A549 (cell line): ENCODE measurements around the gene AKAP11. TPM values are rescaled to one million over a fixed set of nuclear protein-coding genes. Genes with fewer than 3 reads are reported as not detected.

Experiments used
- ATAC-seq, 2 experiments: fragments of 200-7000 bp in 1 of 2; fragments of >200 bp in 1 of 2; cut with Nextera tagmentation in 1 of 2; cut with Tn5 transposase in 1 of 2; 3 replicates each; pipeline versions ENCODE4 v1.8.0 to v1.9.1; 2018 to 2020; ENCODE audit warnings: mild to moderate bottlenecking in 1 of 2, moderate library complexity in 1 of 2
- CTCF ChIA-PET: fragments of 300-600 bp; sonication (Branson Sonifier 250); formaldehyde crosslinking; extraction: SDS; loops from one replicate; lab custom pipeline; 2021; ENCODE audit warnings: antibody characterized with exemption, inconsistent platforms; lab: Yijun Ruan, JAX
- POLR2A ChIA-PET: fragments of 350-600 bp; formaldehyde crosslinking; extraction: SDS; loops from one replicate; lab custom pipeline; 2021; ENCODE audit warnings: antibody characterized with exemption, inconsistent platforms; lab: Yijun Ruan, JAX
- DNase-seq, 2 experiments: peaks; one replicate each; pipeline versions ENCODE4 v3.0.0 to v3.0.0-alpha.2; 2011 to 2016; ENCODE audit warnings: low read depth in 1 of 2, low spot score in 1 of 2
- FAIRE-seq: peaks from 2 replicates; lab custom pipeline; 2011; peaks lifted over from hg19 to GRCh38; lab: Jason Lieb, UNC
- H3K27ac ChIP-seq, 2 experiments: fragments of >200 bp; sonication (Bioruptor Twin); formaldehyde crosslinking; 3 replicates each; pipeline ENCODE4 v1.5.1; 2016 to 2017
- H3K4me1 ChIP-seq: fragments of >200 bp; sonication (Bioruptor Twin); formaldehyde crosslinking; 3 replicates; pipeline ENCODE4 v1.6.1; 2016
- H3K4me2 ChIP-seq: fragments of >200 bp; sonication (Bioruptor Twin); formaldehyde crosslinking; 3 replicates; pipeline ENCODE4 v1.6.1; 2016
- H3K4me3 ChIP-seq: fragments of >200 bp; sonication (Bioruptor Twin); formaldehyde crosslinking; 3 replicates; pipeline ENCODE4 v1.5.1; 2016
- H3K9me3 ChIP-seq: fragments of >200 bp; sonication (Bioruptor Twin); formaldehyde crosslinking; 3 replicates; pipeline ENCODE4 v1.6.1; 2016
- BHLHE40 ChIP-seq: IDR thresholded peaks from 2 replicates; pipeline ENCODE4 v1.6.1; 2012; ENCODE audit warnings: low read depth, low read length, inconsistent platforms
- CEBPB ChIP-seq, 2 experiments: fragments of >200 bp in 1 of 2; sonication (Bioruptor Twin) in 1 of 2; formaldehyde crosslinking in 1 of 2; IDR thresholded peaks; 2 replicates each; pipeline ENCODE4 v1.6.1; 2012 to 2016
- EHMT2 ChIP-seq: fragments of 200-600 bp; sonication (generic); IDR thresholded peaks from 2 replicates; pipeline ENCODE4 v1.6.1; 2016; ENCODE audit warnings: antibody characterized with exemption, low read depth, mild to moderate bottlenecking, moderate library complexity
- FOXS1 ChIP-seq: fragments of 250-450 bp; sonication (Bioruptor Pico); IDR thresholded peaks from 2 replicates; pipeline ENCODE4 v1.5.0; 2020; ENCODE audit warnings: mild to moderate bottlenecking, moderate library complexity
- GATA3 ChIP-seq: IDR thresholded peaks from 2 replicates; pipeline ENCODE4 v1.6.1; 2012; ENCODE audit warnings: borderline replicate concordance
- HOXA7 ChIP-seq: fragments of 250-450 bp; sonication (Bioruptor Pico); IDR thresholded peaks from 2 replicates; pipeline ENCODE4 v1.5.0; 2020; ENCODE audit warnings: mild to moderate bottlenecking, moderate library complexity
- KDM1A ChIP-seq: fragments of 200-600 bp; sonication (generic); IDR thresholded peaks from 2 replicates; pipeline ENCODE4 v1.6.1; 2016; ENCODE audit warnings: low read depth, mild to moderate bottlenecking
- MAFK ChIP-seq: fragments of 450-650 bp; IDR thresholded peaks from 2 replicates; pipeline ENCODE4 v1.6.1; 2014; ENCODE audit not compliant: partially characterized antibody
- NR3C1 ChIP-seq: fragments of >200 bp; sonication (Bioruptor Twin); formaldehyde crosslinking; IDR thresholded peaks from 3 replicates; pipeline ENCODE4 v1.6.1; 2017
- PHF8 ChIP-seq: fragments of 200-600 bp; sonication (generic); IDR thresholded peaks from 2 replicates; pipeline ENCODE4 v1.6.1; 2016; ENCODE audit warnings: low read depth, mild to moderate bottlenecking, antibody characterized with exemption, moderate library complexity, borderline replicate concordance
- RAD21 ChIP-seq, 2 experiments: fragments of >200 bp in 1 of 2; sonication (Bioruptor Twin) in 1 of 2; formaldehyde crosslinking in 1 of 2; IDR thresholded peaks in 1 of 2; conservative IDR thresholded peaks in 1 of 2; 2 replicates in 1 of 2; 3 replicates in 1 of 2; pipeline ENCODE4 v1.6.1; 2012 to 2018; ENCODE audit warnings: inconsistent platforms in 1 of 2
- RCOR1 ChIP-seq: fragments of 150-350 bp; IDR thresholded peaks from 2 replicates; pipeline ENCODE4 v1.6.1; 2014; ENCODE audit warnings: antibody characterized with exemption, low read length, low read depth
- TP53 ChIP-seq: fragments of 250-450 bp; sonication (Bioruptor Pico); IDR thresholded peaks from 2 replicates; pipeline ENCODE4 v1.5.0; 2021; ENCODE audit warnings: mild to moderate bottlenecking, moderate library complexity
- polyA plus RNA-seq, 4 experiments: library from polyadenylated mRNA; depleted of rRNA in 3 of 4; stranded (reverse); fragments of >200 nt; fragmentation: RNase III in 1 of 4; extraction: RNeasy Plus Mini Kit Qiagen cat#74134 plus additional on column Dnase treatment in 1 of 4; gene quantifications; 2 replicates in 3 of 4; 3 replicates in 1 of 4; pipeline ENCODE4 v1.2.3, GENCODE V29; 2011 to 2017
- TF ChIP-seq, protein P1 (sequence below): IDR thresholded peaks from 2 replicates; pipeline ENCODE4 v1.6.1; 2012
- TF ChIP-seq, protein P2 (sequence below): fragments of >200 bp; sonication (Bioruptor Twin); formaldehyde crosslinking; IDR thresholded peaks from 3 replicates; pipeline ENCODE4 v1.5.1; 2016
- TF ChIP-seq, protein P3 (sequence below): IDR thresholded peaks from 2 replicates; pipeline ENCODE4 v1.6.1; 2012
- TF ChIP-seq, protein P4 (sequence below): fragments of 150-350 bp; IDR thresholded peaks from 2 replicates; pipeline ENCODE4 v1.6.1; 2014; ENCODE audit warnings: low read depth, mild to moderate bottlenecking, low read length

AKAP11 gene
- polyA plus RNA-seq, 2 of the 4 experiments (the other 2 are of a cell fraction) = 7.2 to 21.3 TPM

DNA sequence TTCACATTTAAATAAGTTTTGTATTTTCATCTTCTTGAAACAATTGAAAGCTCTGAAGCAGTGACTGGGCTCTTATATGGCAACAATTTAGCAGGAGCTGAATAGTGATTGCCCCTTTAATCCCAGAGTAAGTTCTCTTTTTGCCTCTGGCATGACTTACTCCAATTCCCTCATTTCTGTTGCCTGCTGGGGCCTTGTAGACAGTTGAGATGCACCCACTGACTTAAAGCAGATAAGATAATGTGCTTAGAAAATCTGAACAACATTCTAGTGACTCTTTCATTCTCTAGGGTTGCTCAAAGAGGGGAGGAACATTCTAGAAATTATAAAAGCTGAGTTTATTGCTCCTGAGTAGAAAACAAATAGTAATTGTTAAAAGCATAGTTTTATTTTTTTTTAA lies 52.8 kb downstream of the AKAP11 start:
- ChIA-PET CTCF (interaction anchor here (0.9 kb wide), 1 partner anchor 9 kb away, joined by 4 read pairs; no protein-coding TSS in a partner anchor), POLR2A (no interaction called here)
- Histone ChIP-seq H3K4me2 (no peak overlapping the region), H3K4me3 (no peak overlapping the region), H3K9me3 (no peaks in the 10 kb centered on the region), H3K4me1 (peaks cover 13% of the 10 kb centered on the region; the same call in 2 of the 3 replicates), H3K27ac (no peak overlapping the region)
- DNase-seq = no peak
- TF ChIP-seq KDM1A (no peak), NR3C1 (no peak), TP53 (CRISPR knock-in tag) (no peak), PHF8 (no peak), MAFK (no peak), RAD21 (conservative IDR thresholded peaks at IDR 0.05 in 1 of 2, IDR thresholded peaks at IDR 0.05 in 1 of 2) (no peak), CEBPB (IDR thresholded peaks at IDR 0.05) (no peak), EHMT2 (no peak)
- TF ChIP-seq, protein P1, sequence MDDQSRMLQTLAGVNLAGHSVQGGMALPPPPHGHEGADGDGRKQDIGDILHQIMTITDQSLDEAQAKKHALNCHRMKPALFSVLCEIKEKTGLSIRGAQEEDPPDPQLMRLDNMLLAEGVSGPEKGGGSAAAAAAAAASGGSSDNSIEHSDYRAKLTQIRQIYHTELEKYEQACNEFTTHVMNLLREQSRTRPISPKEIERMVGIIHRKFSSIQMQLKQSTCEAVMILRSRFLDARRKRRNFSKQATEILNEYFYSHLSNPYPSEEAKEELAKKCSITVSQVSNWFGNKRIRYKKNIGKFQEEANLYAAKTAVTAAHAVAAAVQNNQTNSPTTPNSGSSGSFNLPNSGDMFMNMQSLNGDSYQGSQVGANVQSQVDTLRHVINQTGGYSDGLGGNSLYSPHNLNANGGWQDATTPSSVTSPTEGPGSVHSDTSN = no peak
- TF ChIP-seq, protein P2, sequence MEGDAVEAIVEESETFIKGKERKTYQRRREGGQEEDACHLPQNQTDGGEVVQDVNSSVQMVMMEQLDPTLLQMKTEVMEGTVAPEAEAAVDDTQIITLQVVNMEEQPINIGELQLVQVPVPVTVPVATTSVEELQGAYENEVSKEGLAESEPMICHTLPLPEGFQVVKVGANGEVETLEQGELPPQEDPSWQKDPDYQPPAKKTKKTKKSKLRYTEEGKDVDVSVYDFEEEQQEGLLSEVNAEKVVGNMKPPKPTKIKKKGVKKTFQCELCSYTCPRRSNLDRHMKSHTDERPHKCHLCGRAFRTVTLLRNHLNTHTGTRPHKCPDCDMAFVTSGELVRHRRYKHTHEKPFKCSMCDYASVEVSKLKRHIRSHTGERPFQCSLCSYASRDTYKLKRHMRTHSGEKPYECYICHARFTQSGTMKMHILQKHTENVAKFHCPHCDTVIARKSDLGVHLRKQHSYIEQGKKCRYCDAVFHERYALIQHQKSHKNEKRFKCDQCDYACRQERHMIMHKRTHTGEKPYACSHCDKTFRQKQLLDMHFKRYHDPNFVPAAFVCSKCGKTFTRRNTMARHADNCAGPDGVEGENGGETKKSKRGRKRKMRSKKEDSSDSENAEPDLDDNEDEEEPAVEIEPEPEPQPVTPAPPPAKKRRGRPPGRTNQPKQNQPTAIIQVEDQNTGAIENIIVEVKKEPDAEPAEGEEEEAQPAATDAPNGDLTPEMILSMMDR = no peak
- TF ChIP-seq, protein P3, sequence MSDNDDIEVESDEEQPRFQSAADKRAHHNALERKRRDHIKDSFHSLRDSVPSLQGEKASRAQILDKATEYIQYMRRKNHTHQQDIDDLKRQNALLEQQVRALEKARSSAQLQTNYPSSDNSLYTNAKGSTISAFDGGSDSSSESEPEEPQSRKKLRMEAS = no peak
- TF ChIP-seq, protein P4, sequence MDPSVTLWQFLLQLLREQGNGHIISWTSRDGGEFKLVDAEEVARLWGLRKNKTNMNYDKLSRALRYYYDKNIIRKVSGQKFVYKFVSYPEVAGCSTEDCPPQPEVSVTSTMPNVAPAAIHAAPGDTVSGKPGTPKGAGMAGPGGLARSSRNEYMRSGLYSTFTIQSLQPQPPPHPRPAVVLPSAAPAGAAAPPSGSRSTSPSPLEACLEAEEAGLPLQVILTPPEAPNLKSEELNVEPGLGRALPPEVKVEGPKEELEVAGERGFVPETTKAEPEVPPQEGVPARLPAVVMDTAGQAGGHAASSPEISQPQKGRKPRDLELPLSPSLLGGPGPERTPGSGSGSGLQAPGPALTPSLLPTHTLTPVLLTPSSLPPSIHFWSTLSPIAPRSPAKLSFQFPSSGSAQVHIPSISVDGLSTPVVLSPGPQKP = no peak
- no peak for FAIRE-seq
- ATAC-seq = no peak

DNA sequence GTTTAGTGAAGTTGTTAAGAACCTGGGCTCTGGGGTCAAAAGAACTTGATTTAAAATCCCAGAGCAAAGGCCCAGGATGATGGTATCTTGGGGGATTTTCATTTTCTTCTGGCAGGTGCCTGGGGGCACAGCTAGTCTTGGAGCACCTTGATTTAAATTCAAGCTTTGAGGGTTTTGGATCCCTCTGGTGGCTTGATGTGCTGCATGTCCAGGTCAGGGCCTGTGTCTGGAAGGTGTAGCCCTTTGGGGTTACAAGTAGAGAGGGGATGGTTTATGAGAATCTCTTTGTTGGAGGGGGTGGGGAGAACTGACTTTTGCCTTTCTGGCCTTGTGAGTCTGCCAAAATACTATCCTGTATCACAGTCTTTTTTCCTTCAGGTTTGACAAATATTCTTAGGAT lies 55.8 kb downstream of the AKAP11 start:
- ChIA-PET CTCF (no interaction called here), POLR2A (no interaction called here)
- H3K4me3 ChIP-seq = no peak overlapping the region
- ATAC-seq (no peak; a peak in 1 of 6 replicates), DNase-seq (no peak), FAIRE-seq (no peak)
- no peak overlapping the region for H3K4me2 ChIP-seq
- TF ChIP-seq, protein P1 = no peak
- TF ChIP-seq HOXA7 (no peak), KDM1A (no peak)
- peaks cover 5% of the 10 kb centered on the region; the same call in 2 of the 3 replicates for H3K4me1 ChIP-seq
- no peak overlapping the region for H3K27ac ChIP-seq
- H3K9me3 ChIP-seq = no peaks in the 10 kb centered on the region

DNA sequence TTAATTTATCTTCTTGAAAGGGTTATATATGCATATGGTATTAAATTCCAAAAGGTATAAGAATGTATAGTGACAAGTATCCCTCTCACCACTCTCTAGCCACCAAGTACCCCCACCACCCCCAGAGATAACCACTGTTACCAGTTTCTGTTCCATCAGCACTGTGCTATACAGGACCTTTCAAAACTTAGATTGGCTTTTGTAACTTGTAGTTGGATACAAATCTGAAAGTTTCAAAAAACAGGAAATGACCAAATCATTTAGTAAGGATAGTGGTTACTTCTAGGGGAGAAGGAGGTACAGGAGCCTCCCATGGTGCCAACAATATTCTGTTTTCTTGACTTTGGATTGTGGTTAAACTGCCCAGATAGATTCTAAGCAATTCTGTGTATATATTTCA lies 56.7 kb downstream of the AKAP11 start:
- TF ChIP-seq RCOR1 (no peak), GATA3 (no peak)
- TF ChIP-seq, all 56 proteins: peak for 0
- Histone ChIP-seq H3K9me3 (no peaks in the 10 kb centered on the region), H3K4me3 (no peak overlapping the region), H3K4me2 (no peak overlapping the region), H3K4me1 (0 out of 3 replicates have a peak, but pooled peaks cover 3% of the 10 kb centered on the region), H3K27ac (no peak overlapping the region)
- no peak for FAIRE-seq
- DNase-seq = no peak
- no peak for ATAC-seq
- POLR2A ChIA-PET = no interaction called here
- CTCF ChIA-PET = no interaction called here

DNA sequence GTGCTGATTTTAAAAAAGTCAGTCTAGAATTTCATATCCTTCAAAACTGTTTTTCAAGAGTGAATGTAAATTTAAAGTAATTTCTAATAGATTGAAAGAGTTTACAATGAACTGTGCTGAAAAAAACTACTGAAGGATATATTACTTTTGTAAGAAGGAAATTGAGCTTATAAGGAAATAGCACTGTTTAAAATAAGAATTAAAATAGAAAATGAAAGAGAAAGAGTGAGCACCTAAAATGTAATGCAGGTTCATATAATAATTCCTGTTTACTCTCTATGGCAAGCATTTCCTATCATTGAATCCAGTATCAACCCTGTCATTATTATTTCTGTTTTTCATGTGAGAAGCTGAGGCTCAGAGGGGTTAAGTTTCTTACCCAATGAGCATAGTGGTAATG lies 57.3 kb downstream of the AKAP11 start:
- FAIRE-seq = no peak

More for the DNA sequence above, 57.3 kb downstream of the AKAP11 start:
- Histone ChIP-seq H3K4me1 (0 out of 3 replicates have a peak, but pooled peaks cover 3% of the 10 kb centered on the region), H3K4me2 (no peak overlapping the region), H3K27ac (no peak overlapping the region), H3K4me3 (no peak overlapping the region), H3K9me3 (no peaks in the 10 kb centered on the region)
- ATAC-seq (no peak), DNase-seq (no peak)
- TF ChIP-seq FOXS1 = no peak
- no peak for TF ChIP-seq BHLHE40
- ChIA-PET CTCF (no interaction called here), POLR2A (no interaction called here)
